GM13977 (cell line): ENCODE results near the gene ERAP2.

Experiments
- DNase-seq: peaks from one replicate; pipeline ENCODE4 v3.0.0; 2012; ENCODE audit warnings: low spot score
- in situ Hi-C: fragments of 300-500 bp; cut with MboI; formaldehyde crosslinking; loops from one replicate; pipeline ENCODE4 v1.12.0; 2022; ENCODE audit warnings: low sequenced_read_pairs, low pct_unique_long_range_greater_than_20kb, mixed read lengths, inconsistent platforms; ENCODE audit not compliant: unreplicated experiment
- TF ChIP-seq, protein P1 (sequence below): IDR thresholded peaks from 2 replicates; pipeline ENCODE4 v1.5.1; 2012; ENCODE audit warnings: mild to moderate bottlenecking, control low read depth; ENCODE audit not compliant: insufficient read depth; ENCODE audit errors: extremely low read depth, missing control alignments

Gene ERAP2

DNA sequence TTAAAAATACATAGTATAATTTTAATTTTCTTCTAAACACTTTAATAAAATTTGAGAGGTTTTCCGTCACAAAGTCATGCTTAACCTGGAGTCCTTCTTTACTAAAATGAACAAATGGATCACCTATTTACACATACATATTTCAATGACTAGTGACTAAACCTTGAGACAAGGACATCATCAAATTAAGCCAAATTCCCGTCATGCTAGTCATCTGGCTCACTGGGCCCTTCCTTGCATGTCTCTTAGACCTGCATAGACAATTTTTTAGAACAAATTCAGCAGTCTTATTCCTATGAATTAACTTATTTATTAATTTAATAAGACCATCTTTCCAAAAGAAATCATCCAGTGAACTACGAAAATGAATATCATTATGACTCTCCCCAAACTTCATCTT lies 26.6 kb downstream of the ERAP2 start:
- in situ Hi-C loops: no loop called here
- TF ChIP-seq, protein P1, sequence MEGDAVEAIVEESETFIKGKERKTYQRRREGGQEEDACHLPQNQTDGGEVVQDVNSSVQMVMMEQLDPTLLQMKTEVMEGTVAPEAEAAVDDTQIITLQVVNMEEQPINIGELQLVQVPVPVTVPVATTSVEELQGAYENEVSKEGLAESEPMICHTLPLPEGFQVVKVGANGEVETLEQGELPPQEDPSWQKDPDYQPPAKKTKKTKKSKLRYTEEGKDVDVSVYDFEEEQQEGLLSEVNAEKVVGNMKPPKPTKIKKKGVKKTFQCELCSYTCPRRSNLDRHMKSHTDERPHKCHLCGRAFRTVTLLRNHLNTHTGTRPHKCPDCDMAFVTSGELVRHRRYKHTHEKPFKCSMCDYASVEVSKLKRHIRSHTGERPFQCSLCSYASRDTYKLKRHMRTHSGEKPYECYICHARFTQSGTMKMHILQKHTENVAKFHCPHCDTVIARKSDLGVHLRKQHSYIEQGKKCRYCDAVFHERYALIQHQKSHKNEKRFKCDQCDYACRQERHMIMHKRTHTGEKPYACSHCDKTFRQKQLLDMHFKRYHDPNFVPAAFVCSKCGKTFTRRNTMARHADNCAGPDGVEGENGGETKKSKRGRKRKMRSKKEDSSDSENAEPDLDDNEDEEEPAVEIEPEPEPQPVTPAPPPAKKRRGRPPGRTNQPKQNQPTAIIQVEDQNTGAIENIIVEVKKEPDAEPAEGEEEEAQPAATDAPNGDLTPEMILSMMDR: no peak
- no peak for DNase-seq

DNA sequence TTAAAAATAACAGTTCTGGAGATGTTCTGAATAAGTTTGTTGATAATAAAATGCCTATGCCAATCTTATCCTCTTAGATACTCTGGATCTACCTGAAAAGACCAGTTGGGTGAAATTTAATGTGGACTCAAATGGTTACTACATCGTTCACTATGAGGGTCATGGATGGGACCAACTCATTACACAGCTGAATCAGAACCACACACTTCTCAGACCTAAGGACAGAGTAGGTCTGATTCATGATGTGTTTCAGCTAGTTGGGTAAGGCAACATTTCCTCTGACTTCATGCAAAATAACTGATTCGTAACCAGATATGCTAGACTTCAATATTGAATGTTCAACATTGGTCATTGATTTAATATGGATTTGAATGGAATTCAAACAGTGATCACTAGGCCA lies 27.0 kb downstream of the ERAP2 start:
- no peak for DNase-seq
- in situ Hi-C loops: no loop called here
- TF ChIP-seq, protein P1: no peak

DNA sequence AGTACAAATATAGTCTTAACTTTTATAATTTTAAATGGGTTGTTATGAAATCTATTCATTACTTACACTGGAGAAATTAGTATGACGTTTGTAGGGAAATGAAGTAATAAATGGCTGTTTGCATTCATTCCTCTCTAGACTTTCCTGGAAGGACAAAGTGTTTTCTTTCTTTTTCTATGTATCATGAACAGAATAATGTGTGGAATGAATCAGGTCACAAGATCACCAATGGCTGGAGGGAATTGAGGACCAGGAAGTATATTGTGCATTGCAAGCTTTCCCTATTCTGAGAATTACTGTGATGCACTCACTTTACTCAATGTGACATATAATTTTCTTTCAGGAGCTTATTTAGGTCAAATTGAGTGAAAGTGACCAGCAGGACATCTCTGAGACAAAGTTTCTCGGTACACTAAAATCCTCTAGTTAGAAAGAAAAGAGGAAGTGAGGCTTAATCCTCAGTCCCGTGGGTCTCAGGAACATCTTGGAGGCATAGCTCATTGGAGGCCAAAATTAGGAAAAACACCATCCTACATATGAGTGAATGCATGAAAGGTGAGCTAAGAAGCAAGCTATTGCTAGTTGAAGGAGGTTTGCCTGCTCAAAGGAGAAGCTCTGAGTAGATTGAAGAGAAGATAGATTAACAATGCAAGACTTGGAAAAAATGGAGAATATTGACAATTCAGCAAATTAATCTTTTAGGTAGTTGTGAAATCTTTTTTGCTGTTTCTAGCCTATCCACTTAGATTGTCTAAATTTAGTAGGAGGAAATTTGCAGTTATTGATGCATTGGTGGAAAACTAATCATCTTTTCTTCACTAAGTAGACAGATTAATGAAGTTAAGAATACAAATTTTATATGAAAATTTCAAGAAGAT lies 28.0 kb downstream of the ERAP2 start:
- in situ Hi-C loops: no loop called here
- no peak for DNase-seq
- TF ChIP-seq, protein P1: no peak

DNA sequence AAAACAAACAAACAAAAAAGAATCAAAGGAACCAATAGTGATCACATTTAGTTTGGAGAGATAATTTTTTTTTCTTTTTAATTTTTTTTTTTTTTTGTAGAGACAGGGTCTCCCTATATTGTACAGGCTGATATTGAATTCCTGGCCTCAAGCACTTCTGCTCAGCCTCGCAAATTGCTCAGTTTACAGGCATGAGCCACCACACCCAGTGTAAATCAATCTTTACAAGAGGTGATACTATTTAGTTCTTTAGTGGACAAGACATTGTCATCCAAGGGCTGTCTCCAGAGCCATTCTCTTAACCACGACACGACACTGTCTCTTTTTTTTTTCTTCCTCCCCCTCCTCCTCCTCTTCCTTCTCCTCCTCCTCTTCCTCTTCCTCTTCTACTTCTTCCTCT lies 29.6 kb downstream of the ERAP2 start:
- no peak for DNase-seq
- in situ Hi-C loops: no loop called here
- TF ChIP-seq, protein P1: no peak

DNA sequence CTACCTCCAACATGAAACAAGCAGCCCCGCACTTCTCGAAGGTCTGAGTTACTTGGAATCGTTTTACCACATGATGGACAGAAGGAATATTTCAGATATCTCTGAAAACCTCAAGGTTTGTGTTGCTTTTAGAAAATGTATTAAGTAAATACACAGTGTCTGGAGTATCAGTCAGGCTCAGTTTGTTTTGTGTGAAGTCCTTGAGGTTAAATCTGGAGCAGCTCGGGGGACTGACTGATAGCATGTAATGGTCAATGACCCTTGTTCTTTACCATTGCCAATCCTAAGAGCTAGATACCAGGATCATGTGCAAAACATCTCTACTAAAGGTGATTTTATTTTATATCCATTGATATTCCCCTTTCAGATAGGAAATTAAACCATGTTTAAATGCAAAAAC lies 32.7 kb downstream of the ERAP2 start:
- in situ Hi-C loops: no loop called here
- TF ChIP-seq, protein P1: no peak
- DNase-seq: no peak

DNA sequence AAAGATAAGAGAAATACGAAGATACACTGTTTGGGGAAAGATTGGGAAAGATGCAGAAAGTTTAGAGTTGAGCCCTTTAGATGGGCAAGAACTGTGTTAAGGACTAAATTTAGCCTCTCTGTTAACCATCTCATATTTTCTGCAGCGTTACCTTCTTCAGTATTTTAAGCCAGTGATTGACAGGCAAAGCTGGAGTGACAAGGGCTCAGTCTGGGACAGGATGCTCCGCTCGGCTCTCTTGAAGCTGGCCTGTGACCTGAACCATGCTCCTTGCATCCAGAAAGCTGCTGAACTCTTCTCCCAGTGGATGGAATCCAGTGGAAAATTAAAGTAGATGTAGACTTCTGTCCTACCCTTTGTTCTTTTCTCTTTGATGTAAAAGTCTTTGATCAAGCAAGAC lies 33.1 kb downstream of the ERAP2 start:
- TF ChIP-seq, protein P1: no peak
- no peak for DNase-seq
- in situ Hi-C loops: no loop called here

DNA sequence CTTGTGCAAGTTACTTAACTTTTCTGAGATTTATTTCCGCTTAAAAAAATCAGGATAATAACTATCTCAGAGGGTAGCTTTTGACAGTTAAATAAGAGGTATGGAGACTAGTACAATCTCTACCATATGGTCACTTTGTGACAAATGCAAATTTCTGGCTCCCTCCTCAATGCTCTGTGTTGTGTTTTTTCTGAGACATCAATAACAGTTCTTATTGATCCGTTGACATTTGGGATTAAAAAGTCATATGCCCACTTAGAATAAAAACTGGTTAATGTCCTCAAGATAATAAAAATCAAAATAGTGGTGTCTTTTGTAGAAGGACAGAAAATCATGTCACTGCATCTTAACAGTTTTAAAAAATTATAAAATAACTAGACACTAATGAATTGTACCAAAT lies 34.8 kb downstream of the ERAP2 start:
- in situ Hi-C loops: no loop called here
- TF ChIP-seq, protein P1: no peak
- no peak for DNase-seq
